HG03039 (cell line): Measurements from ENCODE around the gene ZNF394.
A peak's percentile ranks its signal among the peaks of the same experiment; 100 is the strongest.

Experiments used
- ATAC-seq: cut with Tn5 transposase; IDR thresholded peaks from one replicate; pipeline ENCODE4 v1.9.1; 2021; ENCODE audit warnings: mild to moderate bottlenecking, moderate library complexity; ENCODE audit not compliant: unreplicated experiment

ZNF394 gene

DNA sequence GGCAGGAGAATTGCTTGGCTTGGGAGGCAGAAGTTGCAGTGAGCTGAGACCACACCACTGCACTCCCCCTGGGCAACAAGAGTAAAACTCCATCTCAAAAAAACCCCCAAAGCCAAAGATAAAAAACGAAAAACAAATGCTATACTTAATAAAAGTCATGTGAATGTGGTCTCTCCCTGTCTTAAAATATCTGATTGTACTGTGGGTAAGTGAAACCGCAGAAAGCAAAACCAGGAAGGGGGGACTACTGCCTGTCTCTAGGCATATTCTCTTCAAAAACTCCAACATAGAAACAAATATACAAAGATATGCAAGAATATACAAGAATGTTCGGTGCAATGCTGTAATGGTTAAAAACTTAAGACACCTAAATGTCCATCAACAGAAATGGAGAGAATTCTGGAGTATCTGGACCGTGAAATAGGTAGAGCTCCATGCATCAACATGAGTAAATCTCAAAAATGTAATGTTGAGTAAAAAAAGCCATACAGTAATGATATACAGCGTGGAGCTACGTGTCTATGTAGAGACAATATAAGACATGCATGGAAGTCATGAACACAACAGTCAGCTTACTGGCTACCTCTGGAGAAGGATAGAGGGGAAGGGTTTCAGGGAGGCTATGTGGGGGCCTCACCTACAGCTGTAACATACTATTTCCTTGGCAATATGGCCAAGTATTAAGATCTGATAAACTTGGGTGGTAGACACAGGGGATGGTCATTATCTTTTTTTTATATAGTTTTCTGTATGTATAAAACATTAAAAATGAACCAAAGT, 2.1 kb downstream of the ZNF394 start:
- no peak for ATAC-seq

DNA sequence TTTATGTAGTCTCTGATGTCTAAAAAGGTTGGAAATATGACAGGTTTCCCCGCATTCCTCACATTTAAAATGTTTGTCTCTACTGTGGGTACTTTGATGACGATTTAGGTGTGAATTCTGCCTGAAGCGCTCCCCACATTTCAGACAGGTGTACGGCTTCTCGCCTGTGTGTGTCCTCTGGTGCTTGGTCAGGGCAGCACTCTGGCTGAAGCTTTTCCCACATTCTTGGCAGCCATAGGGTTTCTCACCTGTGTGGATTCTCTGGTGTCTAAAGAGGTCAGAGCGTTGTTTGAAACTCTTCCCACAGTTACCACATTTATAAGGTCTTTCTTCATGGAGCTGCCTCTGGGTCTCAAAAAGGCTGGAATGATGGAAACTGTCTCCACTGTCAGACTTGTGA, 6.3 kb downstream of the ZNF394 start:
- ATAC-seq = no peak

DNA sequence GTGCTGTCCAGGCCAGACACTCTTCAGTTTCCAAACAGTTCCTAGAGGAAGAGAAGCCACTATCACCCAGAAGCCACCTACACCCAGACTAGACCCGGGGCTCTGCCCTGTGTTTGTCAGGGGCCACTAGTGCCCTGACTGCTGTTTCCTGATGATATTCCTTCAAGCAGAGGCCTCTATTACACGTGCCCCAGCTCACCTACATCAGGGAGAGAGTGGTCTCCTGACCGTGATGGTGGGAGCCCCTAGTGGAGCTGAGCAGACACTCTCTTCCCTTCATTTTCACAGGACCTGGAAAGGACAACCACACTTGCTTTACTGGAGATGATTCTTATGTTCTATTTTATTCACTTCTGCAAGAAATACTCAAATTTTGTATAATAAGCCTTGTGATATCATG, 9.2 kb downstream of the ZNF394 start:
- no peak for ATAC-seq

DNA sequence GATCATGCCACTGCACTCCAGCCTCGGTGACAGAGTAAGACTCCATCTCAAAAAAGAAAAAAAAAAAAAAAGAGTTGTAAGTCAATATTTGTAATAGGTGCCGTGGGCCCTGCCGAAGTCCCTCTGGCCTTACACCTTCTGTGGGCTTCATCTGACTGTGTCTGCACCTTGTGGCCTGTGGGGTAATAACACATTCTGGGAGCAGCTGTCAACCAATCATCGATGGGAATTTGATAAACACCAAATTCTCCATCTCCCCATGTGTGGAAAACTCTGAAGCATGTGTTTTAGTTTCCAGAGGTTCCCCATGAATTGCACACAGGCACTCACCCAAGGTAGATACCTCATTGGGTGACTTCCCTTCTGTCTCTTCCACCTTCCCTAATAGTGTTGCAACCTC, 10.8 kb downstream of the ZNF394 start:
- no peak for ATAC-seq

DNA sequence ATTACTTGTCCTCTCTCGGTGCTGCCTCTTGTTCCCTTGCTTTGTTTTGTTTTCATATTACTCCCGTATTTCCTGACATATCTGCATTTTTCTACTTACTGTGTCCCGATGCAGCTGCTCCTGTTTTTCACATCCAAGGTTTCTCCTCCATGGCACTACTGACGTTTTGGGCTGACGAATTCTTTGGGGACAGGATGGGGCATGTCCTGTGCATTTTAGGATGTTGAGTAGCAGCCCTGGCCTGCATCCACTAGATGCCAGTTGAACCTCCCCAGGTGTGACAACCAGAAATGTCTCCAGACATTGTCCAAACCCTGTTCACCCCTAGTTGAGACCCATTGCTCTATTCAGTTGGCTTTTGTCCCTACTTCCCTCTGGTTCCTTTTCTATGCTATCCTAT, 15.0 kb downstream of the ZNF394 start:
- ATAC-seq = no peak

DNA sequence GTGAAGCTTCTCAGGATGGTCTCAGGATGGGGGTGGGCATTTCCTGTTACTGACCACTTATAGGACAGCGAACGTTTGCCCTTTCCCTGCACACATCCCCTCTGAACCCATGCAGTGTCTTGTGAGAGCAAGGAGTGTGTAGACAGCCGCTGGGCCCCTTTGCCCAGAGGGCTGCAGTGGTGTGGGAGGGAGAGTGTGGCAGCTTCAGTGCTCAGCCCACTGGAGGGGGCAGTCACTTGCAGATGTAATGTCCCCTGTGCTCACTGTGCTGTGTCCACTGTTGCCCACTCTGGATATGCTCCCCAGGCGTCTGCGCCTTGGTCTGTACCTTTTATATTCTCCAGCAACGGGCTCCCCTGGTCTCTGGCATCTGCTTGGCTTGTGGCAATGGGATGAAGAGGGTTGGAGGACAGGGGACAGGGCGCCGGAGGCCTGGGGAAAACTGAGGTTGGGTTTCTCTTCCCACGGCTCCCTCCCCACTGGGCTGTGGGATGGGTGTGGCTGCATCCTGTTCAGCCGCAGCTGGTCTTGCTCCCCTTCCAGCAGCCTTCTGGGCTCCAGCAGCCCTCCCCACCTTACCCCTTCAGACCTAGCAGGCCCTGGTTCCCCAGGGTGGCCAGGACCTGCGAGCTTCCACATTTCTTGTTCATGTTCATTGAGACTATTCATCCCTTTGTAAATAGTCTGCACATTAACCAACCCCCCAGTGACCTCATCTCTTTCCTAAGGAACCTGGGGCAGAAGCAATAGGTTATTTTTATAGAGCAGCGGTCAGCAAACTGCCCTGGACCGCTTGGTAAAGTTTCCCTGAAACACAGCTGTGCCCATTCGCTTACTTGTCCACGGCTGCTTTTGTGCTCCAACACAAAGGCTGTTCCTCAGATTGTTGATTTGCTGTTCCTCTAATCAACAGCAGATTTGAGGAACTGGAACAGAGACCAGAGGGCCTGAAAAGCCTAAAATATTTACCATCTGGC, 21.3 kb downstream of the ZNF394 start:
- no peak for ATAC-seq

DNA sequence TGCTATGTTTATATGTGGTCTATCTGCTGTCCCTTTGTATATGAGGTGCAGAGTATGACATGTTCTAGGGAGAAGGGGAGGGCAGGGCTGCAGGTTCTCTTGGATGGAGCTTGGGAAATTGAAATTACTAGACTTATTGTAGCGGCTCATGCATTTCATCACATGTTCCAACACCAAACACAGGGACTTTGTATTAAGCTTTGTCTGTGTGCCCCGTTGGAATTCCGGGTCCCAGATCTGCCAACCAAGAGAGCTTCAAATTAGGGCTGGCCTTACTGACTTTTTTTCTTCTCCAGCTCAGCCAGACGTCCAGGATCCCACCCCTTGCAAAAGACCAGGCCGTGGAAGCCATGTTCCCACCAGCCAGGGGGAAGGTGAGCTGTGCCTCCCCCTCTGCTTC, 24.0 kb downstream of the ZNF394 start:
- ATAC-seq = no peak

DNA sequence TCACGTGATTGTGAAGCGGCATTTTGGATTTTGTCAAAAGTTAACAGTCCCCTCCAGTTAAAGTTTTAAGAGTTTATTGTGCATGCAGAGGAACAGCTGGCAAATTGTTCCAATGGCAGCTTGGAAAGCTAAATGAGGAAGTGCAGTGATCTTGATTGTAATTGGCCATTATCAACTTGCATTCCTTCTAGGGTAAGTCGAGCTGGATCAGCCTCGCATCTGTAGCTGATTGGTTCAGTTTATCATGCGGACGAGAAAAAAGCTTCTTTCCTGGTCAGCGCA, 26.8 kb downstream of the ZNF394 start:
- ATAC-seq = no peak

DNA sequence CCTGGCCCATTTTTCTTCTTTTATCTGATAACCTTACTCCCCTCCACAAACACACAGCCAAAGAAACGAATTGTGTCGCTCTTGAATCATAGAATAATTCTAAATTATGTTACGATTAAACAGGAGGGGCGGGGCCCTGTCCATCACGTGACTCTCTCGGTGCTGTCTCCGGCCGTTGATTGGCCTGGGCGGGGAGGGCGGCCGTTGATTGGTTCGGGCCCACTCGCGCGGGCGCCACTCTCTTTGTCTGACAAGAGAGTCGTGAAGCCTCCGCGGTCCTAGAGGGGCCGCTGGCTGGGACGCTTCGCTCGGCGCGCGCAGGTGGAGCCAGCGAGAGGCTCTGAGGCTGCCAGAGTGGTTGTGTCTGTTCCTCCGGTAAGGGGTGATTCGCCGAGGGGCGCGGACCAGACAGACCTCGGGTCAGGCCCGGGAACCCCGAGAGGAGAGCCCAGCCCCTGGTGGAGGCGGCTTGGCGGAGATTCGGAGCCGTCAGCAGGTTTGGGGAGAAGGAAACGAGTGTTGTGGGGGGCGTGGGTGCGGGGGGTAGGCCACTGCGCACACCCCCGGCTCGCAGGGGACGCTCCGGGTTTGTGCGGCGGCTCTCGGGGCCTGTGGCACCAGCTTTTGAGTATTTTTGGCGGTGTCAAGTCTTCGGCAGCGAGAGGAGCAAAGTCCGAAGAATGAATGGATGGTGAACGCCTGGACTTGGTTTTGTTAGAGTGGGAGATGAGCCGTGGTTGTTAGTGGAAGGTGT, 27.3 kb downstream of the ZNF394 start, which contains the start of gene ZNF789:
Gene ZNF789 (plus strand): TSS at position 330 of the 754 bp plus-strand sequence. CDS start 3,567 bp downstream, outside the sequence.
- peak; percentile 95 for ATAC-seq

DNA sequence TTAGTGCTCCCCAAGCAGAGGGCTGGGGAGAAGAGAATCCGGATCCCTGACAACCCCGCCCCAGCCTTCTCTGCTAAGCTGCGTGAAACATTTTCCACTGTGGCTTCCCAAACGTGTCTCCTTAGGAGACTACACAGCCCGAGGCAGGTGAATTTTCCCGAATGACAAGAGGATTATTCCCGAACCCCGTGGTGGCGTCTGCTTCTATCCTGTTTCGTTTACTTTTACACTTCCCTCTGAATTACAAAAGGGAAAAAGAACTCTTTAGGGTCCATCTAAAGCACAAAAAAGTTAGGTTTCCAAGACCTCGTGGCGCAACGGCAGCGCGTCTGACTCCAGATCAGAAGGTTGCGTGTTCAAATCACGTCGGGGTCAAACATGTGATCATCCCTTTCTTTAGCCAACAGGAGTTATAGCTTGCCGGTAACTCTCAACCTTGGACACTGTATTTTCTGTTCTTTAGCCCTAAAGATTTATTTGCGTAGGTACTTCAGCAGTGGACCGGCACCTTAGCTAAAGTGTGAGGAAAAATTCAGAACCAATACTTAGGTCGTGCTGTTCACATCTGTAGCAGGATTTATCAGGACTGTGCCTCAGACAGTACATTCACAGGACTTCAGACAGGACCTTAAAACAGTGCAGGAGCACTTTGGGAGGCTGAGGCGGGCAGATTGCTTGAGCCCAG, 30.6 kb downstream of the ZNF394 start:
- no peak for ATAC-seq

DNA sequence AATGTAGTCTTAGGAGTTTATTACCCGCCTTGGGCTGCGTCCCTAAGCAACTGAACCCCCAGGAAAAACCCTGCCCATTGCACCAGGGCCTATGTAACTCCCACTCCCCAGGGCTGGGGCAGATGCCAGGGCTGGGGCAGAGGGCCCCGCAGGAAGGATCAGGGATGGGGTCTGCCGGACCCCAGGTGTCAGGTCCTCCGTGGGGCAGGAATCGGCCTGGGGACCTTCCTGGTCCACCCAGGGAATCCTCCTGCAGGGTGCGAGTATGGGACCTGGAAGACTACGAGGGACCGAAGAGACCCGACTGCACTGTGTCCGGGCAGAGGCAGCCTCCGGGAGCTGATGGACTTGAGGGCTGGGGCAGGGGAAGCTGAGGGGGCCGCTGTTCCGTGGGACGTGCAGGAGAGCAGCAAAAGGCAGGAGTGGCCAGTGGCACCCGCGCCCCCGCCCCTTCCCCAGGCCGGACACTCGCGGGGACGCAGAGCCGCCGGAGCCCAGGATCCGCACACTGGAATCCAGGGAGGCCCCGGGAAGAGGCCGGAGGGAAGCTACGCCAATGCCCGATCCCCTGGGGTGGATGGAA, 31.7 kb downstream of the ZNF394 start:
- no peak for ATAC-seq

DNA sequence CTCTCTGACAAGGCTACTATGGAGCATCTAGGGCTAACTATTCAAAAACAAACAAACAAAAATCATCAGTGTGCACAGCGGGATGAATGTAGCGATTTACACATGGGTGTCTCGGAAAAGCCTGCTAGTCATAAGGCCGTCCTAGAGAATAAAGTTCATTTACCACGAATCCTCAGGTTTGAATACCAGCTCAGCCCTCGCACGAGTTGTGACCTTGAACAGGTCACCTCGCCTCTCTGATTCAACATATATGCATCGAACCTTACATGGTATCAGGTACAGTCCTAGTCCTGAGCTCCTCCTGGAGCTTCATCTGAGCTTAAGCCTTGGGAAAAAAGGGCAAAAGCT, 34.7 kb downstream of the ZNF394 start:
- no peak for ATAC-seq

DNA sequence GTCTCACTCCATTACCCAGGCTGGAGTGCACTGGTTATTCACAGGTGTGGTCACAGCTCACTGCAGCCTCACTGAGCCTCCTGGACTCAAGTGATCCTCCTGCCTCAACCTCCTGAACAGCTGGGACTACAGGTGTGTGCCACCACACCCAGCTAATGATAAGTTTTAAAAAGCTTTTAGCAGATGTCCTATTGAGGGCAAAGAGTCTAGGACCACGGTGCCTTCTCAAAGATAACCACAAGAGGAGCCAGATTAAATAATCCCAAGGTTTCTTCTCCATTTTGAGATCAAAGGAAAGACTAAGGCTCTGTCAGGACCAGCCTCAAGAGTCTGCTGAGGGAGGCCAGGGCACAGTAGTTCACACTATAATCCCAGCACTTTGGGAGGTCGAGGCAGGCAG, 38.9 kb downstream of the ZNF394 start:
- ATAC-seq = no peak

DNA sequence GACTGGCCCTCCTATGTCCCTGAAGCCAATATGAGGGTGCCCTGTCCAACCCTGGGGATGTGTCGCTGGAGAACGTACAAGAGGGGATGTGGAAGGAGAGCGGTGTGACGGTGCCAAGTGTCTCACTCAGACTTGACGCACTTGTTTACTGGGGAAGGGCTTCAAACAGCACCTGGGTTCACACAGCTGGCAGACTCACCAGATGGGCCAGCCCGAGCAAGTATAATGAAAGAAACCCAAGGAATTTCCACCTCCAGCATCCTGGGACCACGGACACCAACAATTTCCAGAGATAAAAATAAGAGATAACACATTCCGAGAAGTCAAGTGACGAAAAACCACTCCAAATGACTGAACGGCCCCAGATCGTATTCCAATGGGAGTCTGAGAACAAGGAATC, 39.4 kb downstream of the ZNF394 start:
- ATAC-seq = no peak

DNA sequence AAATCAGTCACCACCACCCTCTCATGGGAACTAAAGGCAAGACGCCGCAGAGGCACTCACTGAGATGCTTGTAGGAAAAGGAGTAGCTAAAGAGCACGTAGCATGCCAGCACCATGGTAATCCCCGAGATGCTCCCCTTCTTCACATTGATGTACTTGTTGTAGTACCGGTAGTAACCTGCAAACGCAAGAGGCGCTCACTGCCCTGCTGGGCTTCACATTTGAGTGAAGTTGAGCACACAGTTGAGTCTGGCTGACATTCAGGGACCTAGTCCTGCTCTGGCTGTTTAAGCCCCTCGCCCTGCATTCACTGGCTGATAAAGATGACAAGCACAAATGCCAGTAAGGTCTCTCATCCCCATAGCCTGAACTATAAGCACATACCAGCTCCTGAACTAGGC, 41.0 kb downstream of the ZNF394 start:
- ATAC-seq = no peak

DNA sequence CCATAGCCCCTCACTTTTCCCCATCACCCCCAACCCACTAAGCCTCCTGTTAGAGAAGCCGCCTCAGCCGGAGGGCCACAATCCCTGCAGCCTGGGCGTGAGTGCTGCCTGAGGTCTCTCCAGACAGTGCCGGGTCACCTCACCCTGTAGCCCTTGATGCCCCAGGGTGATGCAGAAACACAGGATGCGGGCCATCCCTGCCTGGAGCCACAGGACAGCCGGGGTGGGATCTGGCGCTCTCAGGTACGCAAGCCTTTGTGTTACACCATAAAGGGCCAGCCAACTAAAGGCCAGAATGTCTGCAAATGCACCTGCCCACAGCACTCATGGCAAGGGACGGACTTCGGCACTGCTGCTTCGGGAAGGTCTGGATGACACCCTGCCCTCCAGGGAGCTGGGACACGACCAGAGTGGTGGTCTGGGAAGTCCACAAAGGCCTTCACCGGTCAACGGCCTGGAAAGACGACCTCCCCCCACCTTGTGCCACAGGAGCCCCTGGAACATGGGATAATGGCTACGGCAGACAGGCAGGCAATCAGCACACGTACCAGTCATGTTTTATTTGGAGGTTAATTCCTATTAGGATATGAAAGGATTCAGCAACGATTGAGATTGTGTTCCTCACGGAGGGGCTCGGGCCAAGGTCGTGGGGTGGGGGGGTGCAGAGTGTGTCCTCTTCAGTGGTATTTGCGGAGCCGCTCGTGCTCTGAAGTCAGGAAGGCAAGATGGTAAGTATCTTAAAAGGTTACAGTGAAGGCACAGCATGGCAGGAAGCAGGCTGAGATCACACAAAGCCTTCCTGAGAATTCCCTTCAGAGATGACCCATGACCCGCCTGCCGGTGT, 42.2 kb downstream of the ZNF394 start:
- no peak for ATAC-seq

DNA sequence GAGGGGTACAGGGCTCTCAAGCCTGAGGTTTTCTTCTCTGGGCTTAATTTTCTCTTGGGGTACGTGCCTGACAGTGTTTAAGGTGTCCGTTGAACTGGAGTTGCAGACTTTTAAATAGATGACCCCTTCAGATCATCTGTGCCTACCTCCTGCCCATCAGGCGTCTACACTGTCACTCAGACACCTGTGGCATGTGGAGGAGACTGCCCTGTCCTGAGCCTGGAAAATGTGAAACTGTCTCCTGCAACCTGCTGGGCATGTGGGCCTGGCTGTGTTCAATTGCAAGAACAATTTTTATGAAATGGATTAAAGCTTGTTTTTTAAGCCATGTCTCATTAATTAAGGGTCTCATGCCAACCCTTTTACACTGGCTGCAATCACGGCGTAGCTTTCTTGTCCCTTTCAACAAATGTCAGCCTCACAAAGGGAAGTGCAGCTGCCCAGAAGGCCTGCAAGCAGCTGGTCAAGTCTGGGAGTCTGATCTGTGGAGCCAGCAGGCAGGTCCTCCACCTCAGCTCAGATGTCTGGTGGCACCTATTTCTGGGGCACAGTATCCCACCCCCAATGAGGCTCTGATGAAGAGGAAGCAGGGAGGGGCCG, 42.9 kb downstream of the ZNF394 start:
- ATAC-seq = no peak

DNA sequence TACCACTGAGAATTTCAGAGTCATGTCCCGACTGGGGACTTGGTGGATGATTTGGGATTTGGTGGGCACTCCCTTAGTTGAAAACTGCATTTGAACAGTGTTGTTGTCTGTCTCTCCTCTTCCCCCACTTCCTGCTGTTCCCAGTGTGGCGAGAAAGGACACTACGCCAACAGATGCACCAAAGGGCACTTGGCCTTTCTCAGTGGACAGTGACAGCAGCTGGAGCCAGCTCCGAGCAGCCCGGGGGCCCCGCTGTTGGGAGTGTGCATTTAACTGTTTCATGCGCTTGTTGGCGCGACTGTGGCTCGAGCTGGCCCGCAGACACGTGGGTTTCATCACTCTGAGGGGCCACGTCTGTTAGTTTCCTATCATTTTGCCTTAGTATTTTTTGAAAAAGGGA, 43.8 kb downstream of the ZNF394 start:
- ATAC-seq = no peak

DNA sequence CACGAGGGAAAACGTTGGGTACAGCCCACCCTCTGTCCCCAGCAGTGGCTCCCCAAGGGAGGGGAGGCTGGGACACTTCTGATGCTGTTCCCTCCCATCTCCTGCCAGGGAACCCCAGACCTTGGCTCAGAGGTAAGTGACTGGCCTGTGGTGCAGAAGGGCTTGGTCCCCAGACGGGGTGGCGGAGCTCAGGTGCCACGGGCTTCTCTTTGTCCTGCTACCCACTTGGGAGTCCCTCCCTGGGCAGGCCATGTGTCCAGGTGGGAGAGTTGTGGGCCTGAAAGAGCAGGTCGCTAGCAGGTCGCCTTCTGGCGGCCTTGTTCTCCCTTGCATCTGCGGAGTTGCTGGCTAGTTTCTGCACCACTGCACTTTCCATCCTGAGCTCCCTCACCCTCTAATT, 44.2 kb downstream of the ZNF394 start:
- ATAC-seq = no peak
